Inflammatory macrophage treated with lipopolysaccharide for 4 hours (primary cell): ENCODE measurements around the gene CTTNBP2.

Source experiments
- DNase-seq: peaks from one replicate; pipeline ENCODE4 v3.0.0-alpha.2; 2020

Gene CTTNBP2

GRCh38 chr7:117824592-117824991 is 48.6 kb downstream of the CTTNBP2 start:
- DNase-seq = no peak

GRCh38 chr7:117819558-117819957 is 53.7 kb downstream of the CTTNBP2 start:
- DNase-seq = no peak

DNA sequence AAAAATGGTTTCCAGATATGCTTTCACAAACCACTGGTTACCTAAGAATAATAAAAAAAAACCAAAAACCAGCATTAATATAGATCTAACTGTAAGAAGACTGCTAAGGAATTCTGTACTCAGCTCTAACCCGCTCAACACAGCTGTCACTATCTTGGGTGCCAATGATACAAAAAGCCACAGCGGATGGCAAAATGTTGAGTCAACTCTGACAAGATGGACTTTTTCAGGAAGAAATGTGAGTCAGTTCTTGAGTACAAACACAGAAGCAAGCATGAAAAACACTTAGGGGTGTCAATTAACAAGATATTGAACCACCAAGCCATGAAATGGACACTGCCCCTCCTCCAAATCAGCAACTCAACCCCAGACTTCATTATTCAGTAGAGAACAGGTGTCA is 55.0 kb downstream of the CTTNBP2 start:
- DNase-seq = no peak

GRCh38 chr7:117816727-117817126 is 56.5 kb downstream of the CTTNBP2 start:
- DNase-seq = peak; percentile 8

GRCh38 chr7:117811696-117812095 is 61.5 kb downstream of the CTTNBP2 start:
- DNase-seq = no peak

DNA sequence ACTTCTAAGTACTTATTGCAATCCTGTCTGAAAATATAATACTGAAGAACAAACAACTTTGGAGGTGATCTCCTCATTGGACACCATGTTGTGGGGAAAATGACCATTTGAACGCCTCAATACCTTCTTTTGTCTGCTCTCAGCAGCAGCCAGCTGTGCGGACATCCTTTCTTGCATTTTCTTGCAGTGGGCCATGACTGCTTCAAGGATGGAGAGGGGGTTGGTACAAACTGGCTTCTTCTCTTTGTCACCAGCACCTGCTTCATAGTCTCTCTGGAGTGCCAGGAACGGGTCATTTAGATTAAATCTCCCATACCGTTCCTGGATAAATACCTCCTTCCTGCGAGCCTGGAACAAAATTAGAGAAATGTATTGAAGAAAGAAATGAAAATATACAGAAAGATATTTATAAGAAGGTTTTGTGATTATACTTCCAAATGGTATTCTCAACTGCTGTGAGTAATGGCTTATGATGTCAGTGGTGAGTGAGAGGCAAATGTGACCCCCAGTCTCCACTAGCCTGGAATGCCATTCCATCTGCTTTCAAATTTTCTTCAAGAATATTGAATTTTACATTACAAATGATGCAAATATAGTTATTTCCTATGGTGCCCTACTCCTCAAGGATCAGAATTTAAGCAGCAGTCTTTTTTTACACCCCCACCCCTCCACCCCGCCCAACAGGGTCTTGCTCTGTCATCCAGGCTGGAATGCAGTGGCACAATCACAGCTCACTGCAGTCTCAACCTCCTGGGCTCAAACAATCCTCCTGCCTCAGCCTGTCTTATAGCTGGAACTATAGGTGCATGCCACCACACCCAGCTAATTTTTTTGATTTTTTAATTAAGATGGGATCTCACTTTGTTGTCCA is 62.4 kb downstream of the CTTNBP2 start:
- no peak for DNase-seq

DNA sequence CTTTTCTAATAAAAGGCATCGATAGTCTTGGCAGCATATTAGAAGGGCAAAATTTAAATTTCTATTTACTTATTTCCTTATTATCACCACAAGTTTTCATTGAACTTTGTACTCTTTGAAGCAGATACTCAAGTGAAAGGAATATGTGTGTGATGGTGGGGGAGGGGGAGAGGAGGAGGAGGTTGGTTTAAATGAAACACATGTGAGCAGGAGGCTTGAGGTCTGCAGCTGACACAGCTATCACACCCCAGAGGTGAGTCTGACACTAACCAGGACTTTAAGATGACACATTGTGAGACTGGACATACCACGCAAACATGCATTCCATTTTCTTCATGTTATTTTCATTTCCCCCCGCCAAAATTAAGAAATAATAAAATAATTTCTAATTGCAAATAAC is 63.3 kb downstream of the CTTNBP2 start:
- DNase-seq = no peak

GRCh38 chr7:117808910-117809705 is 64.1 kb downstream of the CTTNBP2 start:
- no peak for DNase-seq

DNA sequence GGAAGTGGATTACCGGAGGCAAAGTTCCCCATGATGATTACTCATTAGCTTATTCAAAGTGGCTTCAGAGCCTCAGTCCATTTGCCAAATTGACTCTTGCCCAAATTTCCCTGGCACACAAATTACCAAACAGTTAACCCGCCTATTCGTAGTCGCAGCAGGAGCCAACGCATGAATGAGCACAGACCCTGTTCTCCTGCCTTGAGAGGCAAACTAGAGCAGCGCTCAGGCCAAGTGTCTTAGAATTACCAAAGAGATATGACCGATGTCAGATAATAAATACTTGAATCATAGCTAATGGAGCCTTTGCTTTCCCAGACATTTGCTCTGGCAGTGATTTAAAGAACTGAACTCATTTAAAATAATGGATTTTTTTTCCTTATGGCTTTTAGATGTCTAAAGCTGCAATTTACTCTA is 64.9 kb downstream of the CTTNBP2 start:
- peak; percentile 47 for DNase-seq

GRCh38 chr7:117807676-117808075 is 65.6 kb downstream of the CTTNBP2 start:
- DNase-seq = no peak

DNA sequence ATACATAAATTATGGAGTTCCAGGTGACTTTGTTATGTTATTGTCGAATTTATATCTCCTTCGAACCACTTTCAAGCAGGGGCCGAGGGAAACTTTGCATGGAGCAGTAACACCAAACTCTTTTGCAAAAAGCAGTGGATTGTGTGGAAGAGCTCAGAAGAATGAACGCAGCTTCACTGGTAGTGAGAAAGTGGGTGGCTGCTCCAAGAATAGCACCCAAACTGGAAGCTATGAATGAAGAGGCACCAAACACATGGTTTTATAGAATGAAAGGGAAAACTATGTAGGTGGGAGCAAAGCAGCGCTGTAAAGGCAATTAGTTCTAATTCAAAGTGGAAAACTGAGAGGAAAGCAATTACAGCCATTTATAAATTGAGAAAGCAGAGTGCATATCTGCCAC is 67.2 kb downstream of the CTTNBP2 start:
- DNase-seq = no peak

DNA sequence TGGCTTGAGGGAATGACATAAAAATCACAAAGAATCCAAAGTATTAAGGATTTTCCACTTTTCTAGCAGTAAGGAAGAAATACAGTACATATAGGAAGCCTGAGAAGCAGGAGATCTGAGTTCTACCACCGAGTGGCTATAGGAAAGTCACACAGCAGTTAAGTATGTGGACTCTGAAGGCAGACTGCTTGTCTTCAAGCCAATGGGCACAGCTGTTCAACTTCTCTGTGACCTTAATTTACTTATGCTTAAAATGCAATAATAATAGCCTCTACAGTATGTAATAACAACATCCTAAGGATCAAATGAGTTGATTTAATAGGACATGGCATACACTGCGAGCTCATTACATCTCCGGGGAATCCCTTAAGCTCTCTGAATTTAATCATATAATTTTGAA is 68.0 kb downstream of the CTTNBP2 start:
- no peak for DNase-seq

DNA sequence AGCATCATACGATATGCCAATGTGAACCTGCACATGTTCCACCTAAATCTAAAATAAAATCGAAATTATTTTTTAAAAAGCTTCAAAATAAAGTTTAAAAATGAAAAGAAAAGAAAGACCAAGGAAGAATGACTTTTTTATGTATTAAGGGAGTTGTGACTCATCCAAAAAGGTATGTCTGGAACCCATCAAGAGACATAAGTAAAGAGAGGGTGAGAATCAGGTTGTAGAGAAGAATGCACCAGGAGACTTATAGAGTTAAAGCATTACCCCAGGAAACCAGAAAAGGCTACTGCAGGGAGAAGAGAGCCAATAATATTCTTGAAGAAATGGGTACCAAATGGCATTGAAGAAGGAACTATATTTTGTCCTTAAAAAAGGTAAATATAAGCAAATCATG is 69.8 kb downstream of the CTTNBP2 start:
- no peak for DNase-seq

DNA sequence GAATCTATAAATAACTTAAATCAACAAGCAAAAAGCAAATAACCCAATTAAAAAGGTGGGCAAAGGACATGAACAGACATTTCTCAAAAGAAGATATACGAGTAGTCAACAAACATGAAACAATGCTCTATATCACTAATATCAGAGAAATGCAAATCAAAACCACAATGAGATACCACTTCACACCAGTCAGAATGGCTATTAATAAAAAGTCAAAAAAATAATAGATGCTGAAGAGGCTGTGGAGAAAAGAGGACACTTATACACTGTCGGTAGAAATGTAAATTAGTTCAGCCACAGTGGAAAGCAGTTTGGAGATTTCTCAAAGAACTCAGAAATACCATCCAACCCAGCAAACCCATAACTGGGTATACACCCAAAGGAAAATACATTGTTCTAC is 70.6 kb downstream of the CTTNBP2 start:
- no peak for DNase-seq

- DNase-seq = no peak
Measured at GRCh38 chr7:117800841-117801240, 72.4 kb downstream of the CTTNBP2 start.

DNA sequence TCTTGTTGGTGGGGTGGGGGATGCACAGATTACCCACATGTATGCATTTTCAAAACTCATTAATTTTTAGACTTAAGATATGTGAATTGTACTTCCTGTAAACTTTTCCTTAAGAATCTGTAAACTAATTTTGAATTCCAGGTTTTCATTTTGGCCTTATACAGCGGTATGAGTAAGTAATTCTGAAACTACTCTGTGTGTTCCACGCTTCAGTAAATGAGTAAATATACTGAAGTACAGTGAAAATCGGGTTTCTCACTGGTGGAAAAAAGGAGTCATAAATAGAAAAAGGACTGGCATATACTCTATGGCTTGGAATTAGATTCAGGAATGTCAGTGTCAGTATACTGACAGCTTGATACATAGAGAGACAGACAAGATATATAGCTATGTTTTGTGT is 72.8 kb downstream of the CTTNBP2 start:
- no peak for DNase-seq

DNA sequence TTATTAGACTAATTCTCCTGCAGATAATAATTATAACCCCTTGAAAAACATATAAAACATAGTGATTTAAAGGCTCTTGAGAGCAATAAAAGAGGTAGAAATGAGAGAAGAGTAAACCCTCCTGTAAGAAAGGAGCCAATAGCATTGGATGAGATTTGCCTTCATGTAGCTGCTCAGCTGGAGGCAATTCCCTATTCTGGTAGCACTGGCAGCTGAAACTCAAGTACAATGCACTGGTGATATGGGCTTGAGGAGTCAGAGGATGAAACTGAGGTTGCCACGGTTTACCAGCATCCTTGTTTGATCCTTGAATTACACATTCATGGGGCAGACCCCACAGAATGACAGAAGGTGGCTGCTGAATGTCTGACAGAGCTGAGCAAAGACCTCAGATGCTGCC is 76.4 kb downstream of the CTTNBP2 start:
- no peak for DNase-seq

DNA sequence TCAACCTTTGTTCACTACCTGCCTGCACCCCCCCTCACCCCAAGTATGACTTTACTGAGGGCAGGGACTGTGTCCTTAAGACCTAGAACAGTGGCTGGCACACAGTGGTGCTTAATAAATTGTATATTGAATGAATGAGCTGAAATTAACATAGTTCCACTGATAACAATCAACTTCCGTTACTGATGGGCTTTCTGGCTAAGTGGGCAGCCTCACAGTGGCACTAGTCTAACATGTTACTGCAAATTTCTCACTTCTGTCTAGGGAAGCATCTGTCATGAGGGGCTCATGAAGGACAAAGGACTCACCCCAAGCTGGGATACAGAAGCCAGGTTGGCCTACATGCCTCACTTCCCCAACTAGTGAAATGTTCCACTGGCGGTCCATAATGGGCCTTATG is 79.3 kb downstream of the CTTNBP2 start:
- DNase-seq = no peak

DNA sequence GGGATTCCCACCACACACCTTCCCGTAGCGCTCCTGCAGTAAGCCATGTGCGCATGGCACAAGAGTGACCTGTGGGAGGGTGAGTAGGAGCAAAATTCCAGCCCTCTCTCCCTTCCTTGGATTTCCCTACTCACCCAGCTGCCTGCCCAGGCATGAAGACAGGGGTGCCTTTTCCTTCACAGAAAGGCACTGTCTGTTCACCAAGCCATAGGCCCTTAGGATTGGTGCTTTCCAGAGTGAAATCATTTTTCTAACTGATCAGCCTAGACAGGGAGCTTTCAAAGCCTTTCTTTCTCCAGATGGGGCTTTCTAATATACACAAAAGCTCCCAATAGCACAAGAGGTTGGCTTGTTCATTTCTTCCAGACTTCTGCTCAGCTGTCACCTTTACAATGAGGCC is 79.7 kb downstream of the CTTNBP2 start:
- DNase-seq = no peak

- DNase-seq = peak; percentile 81
Measured at GRCh38 chr7:117791877-117792780, 81.1 kb downstream of the CTTNBP2 start.

GRCh38 chr7:117790731-117791130 is 82.5 kb downstream of the CTTNBP2 start:
- no peak for DNase-seq

GRCh38 chr7:117790251-117790650 is 83.0 kb downstream of the CTTNBP2 start:
- no peak for DNase-seq

- DNase-seq = no peak
Measured at GRCh38 chr7:117785431-117785830, 87.8 kb downstream of the CTTNBP2 start.
